Measurements from ENCODE around the gene TRNP1. TPM values are rescaled to one million over a fixed set of nuclear protein-coding genes. Genes with fewer than 3 reads are reported as not detected.

The TRNP1 gene
- total and polyA plus RNA-seq, 10 of the 15 experiments (the other 5 are each of a cell fraction or from before 2014, with no cell fraction given), result 0.13 TPM; not detected in 9

- intact Hi-C loops (cut with micrococcal nuclease; ENCODE audit: unreplicated experiment), result no loop called here
Observed at GRCh38 chr1:26945138-26945537, 48.4 kb upstream of the TRNP1 start.

More at GRCh38 chr1:26945138-26945537, 48.4 kb upstream of the TRNP1 start:
- POLR2A ChIA-PET, result no interaction called here
- Histone ChIP-seq H3K27ac (ENCODE audit: control insufficient read depth, insufficient read depth) (no peak overlapping the region), H3K27me3 (replicated peaks in 1 of 2; ENCODE audit: control insufficient read depth in 2 of 2, insufficient read depth in 2 of 2, low read length in 1 of 2) (no peaks in the 10 kb centered on the region), H2AFZ (ENCODE audit: control insufficient read depth, low read depth, low read length) (no peak overlapping the region), H3K9ac (ENCODE audit: control insufficient read depth, insufficient read depth, low read length) (no peak overlapping the region), H3K4me1 (ENCODE audit: control insufficient read depth, insufficient read depth, low read length) (no peaks in the 10 kb centered on the region), H3K79me2 (ENCODE audit: control insufficient read depth, insufficient read depth, low read length) (no peaks in the 10 kb centered on the region), H3K4me2 (ENCODE audit: control insufficient read depth, insufficient read depth) (no peak overlapping the region), H4K20me1 (ENCODE audit: control insufficient read depth, insufficient read depth) (no peaks in the 10 kb centered on the region; the same call in 1 of the 2 replicates), H3K9me3 (replicated peaks; ENCODE audit: control insufficient read depth, insufficient read depth, low read length) (no peaks in the 10 kb centered on the region), H3K36me3 (ENCODE audit: control insufficient read depth in 2 of 2, insufficient read depth in 2 of 2, low read length in 1 of 2) (peaks cover 11 to 29% of the 10 kb centered on the region in 2 experiments), H3K4me3 (no peak overlapping the region)
- ATAC-seq (no peak), FAIRE-seq (no peak), DNase-seq (ENCODE audit: low read depth, low spot score) (no peak)
- RAD21 ChIA-PET (ENCODE audit: unreplicated experiment), result no interaction called here
- 93% methylated on average over 2 of the region's 2 CpGs for WGBS (ENCODE audit: insufficient coverage, insufficient replicate concordance, low lambda C conversion rate, missing lambda C conversion rate)
- SMC1A ChIA-PET (ENCODE audit: uncharacterized antibody, unreplicated experiment), result no interaction called here
- TF ChIP-seq, protein P1, sequence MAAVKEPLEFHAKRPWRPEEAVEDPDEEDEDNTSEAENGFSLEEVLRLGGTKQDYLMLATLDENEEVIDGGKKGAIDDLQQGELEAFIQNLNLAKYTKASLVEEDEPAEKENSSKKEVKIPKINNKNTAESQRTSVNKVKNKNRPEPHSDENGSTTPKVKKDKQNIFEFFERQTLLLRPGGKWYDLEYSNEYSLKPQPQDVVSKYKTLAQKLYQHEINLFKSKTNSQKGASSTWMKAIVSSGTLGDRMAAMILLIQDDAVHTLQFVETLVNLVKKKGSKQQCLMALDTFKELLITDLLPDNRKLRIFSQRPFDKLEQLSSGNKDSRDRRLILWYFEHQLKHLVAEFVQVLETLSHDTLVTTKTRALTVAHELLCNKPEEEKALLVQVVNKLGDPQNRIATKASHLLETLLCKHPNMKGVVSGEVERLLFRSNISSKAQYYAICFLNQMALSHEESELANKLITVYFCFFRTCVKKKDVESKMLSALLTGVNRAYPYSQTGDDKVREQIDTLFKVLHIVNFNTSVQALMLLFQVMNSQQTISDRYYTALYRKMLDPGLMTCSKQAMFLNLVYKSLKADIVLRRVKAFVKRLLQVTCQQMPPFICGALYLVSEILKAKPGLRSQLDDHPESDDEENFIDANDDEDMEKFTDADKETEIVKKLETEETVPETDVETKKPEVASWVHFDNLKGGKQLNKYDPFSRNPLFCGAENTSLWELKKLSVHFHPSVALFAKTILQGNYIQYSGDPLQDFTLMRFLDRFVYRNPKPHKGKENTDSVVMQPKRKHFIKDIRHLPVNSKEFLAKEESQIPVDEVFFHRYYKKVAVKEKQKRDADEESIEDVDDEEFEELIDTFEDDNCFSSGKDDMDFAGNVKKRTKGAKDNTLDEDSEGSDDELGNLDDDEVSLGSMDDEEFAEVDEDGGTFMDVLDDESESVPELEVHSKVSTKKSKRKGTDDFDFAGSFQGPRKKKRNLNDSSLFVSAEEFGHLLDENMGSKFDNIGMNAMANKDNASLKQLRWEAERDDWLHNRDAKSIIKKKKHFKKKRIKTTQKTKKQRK (IDR thresholded peaks at IDR 0.05; ENCODE audit: low read depth, low read length), result no peak
- TF ChIP-seq DPF2 (IDR thresholded peaks at IDR 0.05) (no peak), LARP7 (IDR thresholded peaks at IDR 0.05) (no peak), SIX5 (IDR thresholded peaks at IDR 0.05; ENCODE audit: low read depth, low read length, severe bottlenecking) (no peak), TCF3 (IDR thresholded peaks at IDR 0.05; ENCODE audit: borderline replicate concordance, insufficient read depth, low read depth, low read length) (no peak), TBL1XR1 (IDR thresholded peaks at IDR 0.05; ENCODE audit: low read depth, low read length) (no peak), KAT2A (conservative IDR thresholded peaks at IDR 0.05; ENCODE audit: control insufficient read depth, low read depth, low read length) (no peak), PML (IDR thresholded peaks at IDR 0.05; ENCODE audit: low read length) (no peak), EGR1 (IDR thresholded peaks at IDR 0.05; ENCODE audit: borderline replicate concordance in 1 of 2, low read depth in 2 of 2, low read length in 2 of 2) (no peak), BCL11A (IDR thresholded peaks at IDR 0.05; ENCODE audit: low read depth, low read length) (no peak), CBX3 (IDR thresholded peaks at IDR 0.05; ENCODE audit: borderline replicate concordance, low read depth) (no peak), NFIC (IDR thresholded peaks at IDR 0.05; ENCODE audit: low read depth, low read length) (no peak), JUNB (IDR thresholded peaks at IDR 0.05) (no peak), POU2F2 (IDR thresholded peaks at IDR 0.05; ENCODE audit: borderline replicate concordance, low read depth, low read length) (no peak), NR2F1 (conservative IDR thresholded peaks at IDR 0.05) (no peak), BHLHE40 (IDR thresholded peaks at IDR 0.05; ENCODE audit: borderline replicate concordance in 1 of 2, low read depth in 2 of 2, low read length in 1 of 2) (no peak)
- TF ChIP-seq, protein P2, sequence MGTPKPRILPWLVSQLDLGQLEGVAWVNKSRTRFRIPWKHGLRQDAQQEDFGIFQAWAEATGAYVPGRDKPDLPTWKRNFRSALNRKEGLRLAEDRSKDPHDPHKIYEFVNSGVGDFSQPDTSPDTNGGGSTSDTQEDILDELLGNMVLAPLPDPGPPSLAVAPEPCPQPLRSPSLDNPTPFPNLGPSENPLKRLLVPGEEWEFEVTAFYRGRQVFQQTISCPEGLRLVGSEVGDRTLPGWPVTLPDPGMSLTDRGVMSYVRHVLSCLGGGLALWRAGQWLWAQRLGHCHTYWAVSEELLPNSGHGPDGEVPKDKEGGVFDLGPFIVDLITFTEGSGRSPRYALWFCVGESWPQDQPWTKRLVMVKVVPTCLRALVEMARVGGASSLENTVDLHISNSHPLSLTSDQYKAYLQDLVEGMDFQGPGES (IDR thresholded peaks at IDR 0.05), result no peak
- CTCF ChIA-PET, result interaction anchor here (3.1 kb wide), 1 partner anchor 100 kb away, joined by 8 read pairs; no protein-coding TSS in a partner anchor
- in situ Hi-C loops (cut with MboI), result no loop called here
- no TSS peak for BruUV-seq (replicated peaks)

Data from GM12878 (cell line).